IPS-15b (cell line): Measurements from ENCODE around the gene FBXL16.

Source experiments
- H3K27me3 ChIP-seq: one replicate; pipeline ENCODE4 v1.6.1; 2013; ENCODE audit warnings: low read length; ENCODE audit not compliant: control insufficient read depth, insufficient read depth
- H3K36me3 ChIP-seq: one replicate; pipeline ENCODE4 v1.6.1; 2013; ENCODE audit warnings: low read length; ENCODE audit not compliant: control insufficient read depth, insufficient read depth
- H3K4me1 ChIP-seq: one replicate; pipeline ENCODE4 v1.6.1; 2013; ENCODE audit warnings: mild to moderate bottlenecking, low read length; ENCODE audit not compliant: control insufficient read depth, insufficient read depth
- H3K4me3 ChIP-seq: one replicate; pipeline ENCODE4 v1.5.1; 2013; ENCODE audit warnings: low read depth, low read length
- H3K9ac ChIP-seq: one replicate; pipeline ENCODE4 v1.6.1; 2013; ENCODE audit warnings: low read depth, mild to moderate bottlenecking, low read length
- H3K9me3 ChIP-seq: one replicate; pipeline ENCODE4 v1.6.1; 2013; ENCODE audit warnings: mild to moderate bottlenecking, low read length; ENCODE audit not compliant: control insufficient read depth, insufficient read depth

FBXL16 gene

DNA sequence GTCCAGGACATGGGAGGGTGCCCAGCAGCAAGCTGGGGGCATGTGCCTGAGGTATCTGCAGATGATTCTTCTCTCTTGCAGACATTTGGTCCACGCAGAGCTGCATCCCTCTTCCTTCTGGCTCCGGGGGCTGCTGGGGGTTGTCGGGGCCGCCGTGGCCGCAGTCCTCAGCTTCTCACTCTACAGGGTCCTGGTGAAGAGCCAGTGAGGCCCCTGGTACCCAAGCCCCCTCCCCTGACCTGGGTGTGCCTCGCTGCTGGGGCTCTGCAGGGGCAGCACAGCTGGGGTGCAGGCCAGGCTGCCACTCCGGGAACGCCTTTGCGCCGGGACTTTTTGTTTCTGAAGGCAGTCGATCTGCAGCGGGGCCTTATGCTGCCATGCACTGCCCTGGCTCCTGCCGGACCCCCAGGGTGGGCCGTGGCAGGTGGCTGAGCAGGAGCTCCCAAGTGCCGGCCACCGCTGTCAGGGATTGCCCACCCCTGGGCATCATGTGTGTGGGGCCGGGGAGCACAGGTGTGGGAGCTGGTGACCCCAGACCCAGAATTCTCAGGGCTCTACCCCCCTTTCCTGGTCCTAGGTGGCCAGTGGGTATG, 32.1 kb downstream of the FBXL16 start:
- H3K4me1 ChIP-seq: no peaks in the 10 kb centered on the region
- no peak overlapping the region for H3K4me3 ChIP-seq
- no peaks in the 10 kb centered on the region for H3K9me3 ChIP-seq
- no peaks in the 10 kb centered on the region for H3K27me3 ChIP-seq
- H3K36me3 ChIP-seq: peaks cover 55% of the 10 kb centered on the region
- H3K9ac ChIP-seq: no peak overlapping the region

DNA sequence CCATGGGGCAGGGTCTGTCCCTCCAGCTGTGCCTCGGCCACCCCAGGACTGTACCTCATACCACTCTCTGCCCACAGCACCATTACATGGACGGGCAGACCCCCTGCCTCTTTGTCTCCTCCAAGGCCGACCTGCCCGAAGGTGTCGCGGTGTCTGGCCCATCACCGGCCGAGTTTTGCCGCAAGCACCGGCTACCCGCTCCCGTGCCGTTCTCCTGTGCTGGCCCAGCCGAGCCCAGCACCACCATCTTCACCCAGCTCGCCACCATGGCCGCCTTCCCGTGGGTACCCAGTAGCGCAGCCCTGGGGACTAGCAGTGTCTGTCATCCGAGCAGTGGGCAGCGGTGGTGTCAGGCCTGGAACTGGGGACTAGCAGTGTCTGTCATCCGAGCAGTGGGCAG, 32.8 kb downstream of the FBXL16 start:
- no peaks in the 10 kb centered on the region for H3K27me3 ChIP-seq
- no peak overlapping the region for H3K9ac ChIP-seq
- H3K9me3 ChIP-seq: no peaks in the 10 kb centered on the region
- no peak overlapping the region for H3K4me3 ChIP-seq
- peaks cover 55% of the 10 kb centered on the region for H3K36me3 ChIP-seq
- H3K4me1 ChIP-seq: no peaks in the 10 kb centered on the region

DNA sequence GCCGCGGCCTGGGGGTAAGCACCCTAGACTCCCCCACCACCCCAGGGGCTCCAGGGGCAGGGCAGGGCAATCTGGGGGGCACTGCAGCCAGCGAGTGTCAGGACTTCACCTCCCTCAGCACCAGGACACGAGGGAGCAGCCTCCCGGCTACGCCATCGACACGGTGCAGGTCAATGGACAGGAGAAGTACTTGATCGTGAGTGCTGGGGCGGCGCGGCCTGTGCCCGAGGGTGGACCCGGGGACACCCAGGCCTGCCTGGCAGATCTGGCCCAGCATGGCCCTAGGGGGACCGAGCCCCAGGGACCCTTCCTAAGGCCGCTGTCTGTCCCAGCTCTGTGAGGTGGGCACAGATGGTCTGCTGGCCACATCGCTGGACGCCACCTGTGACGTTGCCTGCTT, 33.2 kb downstream of the FBXL16 start:
- H3K4me1 ChIP-seq: no peaks in the 10 kb centered on the region

DNA sequence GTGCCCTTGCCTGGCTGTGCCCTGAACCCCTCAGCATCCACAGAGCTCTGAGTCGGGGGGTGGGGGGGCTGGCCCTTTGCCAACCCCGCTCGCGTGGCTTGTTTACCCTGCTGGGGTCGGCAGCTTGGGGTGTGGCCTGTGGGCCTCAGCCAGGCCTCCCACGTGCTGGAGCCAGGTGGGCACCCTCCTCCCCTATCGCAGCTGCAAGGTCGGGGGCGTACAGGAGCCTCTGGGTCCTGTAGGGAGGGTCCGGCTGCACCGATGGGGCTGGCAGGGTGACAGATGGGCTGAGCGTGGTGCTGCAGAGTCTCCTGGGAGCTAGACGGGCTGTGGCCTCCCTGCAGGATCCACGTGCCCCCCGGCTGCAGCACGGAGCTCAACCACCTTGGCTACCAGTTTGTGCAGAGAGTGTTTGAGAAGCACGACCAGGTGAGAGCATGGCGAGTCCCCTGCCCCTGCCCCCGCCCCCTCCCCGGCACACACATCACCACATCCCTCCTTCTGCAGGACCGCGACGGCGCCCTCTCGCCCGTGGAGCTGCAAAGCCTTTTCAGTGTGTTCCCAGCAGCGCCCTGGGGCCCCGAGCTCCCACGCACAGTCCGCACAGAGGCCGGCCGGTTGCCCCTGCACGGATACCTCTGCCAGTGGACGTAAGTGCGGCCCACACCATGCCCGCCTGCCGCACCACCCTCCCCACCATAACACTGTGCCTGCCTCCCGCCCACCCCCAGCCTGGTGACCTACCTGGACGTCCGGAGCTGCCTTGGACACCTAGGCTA, 34.1 kb downstream of the FBXL16 start:
- Histone ChIP-seq H3K27me3 (no peaks in the 10 kb centered on the region), H3K4me1 (no peaks in the 10 kb centered on the region), H3K9ac (no peak overlapping the region), H3K36me3 (peaks cover 59% of the 10 kb centered on the region), H3K4me3 (no peak overlapping the region), H3K9me3 (no peaks in the 10 kb centered on the region)

More for the DNA sequence above, 33.2 kb downstream of the FBXL16 start:
- Histone ChIP-seq H3K9me3 (no peaks in the 10 kb centered on the region), H3K27me3 (no peaks in the 10 kb centered on the region), H3K36me3 (peaks cover 55% of the 10 kb centered on the region), H3K9ac (no peak overlapping the region), H3K4me3 (no peak overlapping the region)

DNA sequence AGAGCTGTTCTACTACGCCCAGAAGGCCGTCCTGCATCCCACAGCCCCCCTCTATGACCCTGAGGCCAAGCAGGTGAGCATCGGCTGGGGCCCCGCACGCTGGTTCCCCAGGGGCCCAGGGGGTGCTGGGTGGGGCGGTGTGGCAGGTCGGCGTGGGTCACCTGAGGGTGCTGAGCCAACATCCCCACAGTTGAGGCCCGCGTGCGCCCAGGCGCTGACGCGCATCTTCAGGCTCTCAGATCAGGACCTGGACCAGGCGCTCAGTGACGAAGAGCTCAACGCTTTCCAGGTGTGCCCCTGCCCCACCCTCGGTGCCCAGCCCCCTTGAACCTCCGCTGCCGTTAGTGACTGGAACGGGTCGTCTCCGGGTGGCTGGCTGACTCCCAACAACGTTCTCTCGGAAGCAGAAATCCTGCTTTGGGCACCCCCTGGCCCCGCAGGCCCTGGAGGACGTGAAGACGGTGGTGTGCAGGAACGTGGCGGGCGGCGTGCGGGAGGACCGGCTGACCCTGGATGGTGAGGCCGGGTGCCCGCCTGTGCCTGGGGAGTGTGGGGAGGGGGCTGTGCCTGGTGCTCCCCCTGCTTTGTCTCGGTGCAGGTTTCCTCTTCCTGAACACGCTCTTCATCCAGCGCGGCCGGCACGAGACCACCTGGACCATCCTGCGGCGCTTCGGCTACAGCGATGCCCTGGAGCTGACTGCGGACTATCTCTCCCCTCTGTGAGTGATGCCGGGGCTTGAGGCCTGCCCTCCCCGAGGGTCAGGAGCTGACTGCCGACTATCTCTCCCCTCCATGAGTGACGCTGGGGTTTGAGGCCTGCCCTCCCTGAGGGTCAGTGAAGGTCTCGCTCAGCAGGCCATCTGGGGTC, 34.9 kb downstream of the FBXL16 start:
- Histone ChIP-seq H3K36me3 (peaks cover 59% of the 10 kb centered on the region), H3K9ac (no peak overlapping the region), H3K27me3 (no peaks in the 10 kb centered on the region), H3K4me3 (no peak overlapping the region), H3K4me1 (no peaks in the 10 kb centered on the region), H3K9me3 (no peaks in the 10 kb centered on the region)

DNA sequence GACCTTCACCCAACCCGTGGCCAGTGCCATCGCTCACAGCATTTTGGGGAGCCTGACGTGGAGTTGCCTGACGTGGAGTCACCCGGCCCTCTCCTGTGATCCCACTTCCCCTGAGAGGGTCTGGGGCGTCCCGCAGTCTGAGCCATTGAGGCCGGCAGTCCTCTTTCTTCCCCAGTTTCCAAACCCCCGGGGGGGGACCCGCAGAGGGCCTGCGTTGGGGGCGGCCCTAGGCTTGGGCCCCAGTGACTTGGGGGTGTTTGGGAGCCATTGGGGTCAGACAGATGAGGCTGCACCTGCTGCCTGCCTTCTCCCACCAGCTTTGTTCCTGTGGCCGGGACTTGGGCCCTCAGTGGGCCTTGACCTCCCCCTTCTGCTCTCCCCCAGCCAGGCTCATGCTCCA, 35.9 kb downstream of the FBXL16 start:
- Histone ChIP-seq H3K9ac (peak overlapping the region; percentile 79), H3K4me1 (no peaks in the 10 kb centered on the region), H3K9me3 (no peaks in the 10 kb centered on the region), H3K36me3 (peaks cover 59% of the 10 kb centered on the region), H3K4me3 (no peak overlapping the region), H3K27me3 (no peaks in the 10 kb centered on the region)

DNA sequence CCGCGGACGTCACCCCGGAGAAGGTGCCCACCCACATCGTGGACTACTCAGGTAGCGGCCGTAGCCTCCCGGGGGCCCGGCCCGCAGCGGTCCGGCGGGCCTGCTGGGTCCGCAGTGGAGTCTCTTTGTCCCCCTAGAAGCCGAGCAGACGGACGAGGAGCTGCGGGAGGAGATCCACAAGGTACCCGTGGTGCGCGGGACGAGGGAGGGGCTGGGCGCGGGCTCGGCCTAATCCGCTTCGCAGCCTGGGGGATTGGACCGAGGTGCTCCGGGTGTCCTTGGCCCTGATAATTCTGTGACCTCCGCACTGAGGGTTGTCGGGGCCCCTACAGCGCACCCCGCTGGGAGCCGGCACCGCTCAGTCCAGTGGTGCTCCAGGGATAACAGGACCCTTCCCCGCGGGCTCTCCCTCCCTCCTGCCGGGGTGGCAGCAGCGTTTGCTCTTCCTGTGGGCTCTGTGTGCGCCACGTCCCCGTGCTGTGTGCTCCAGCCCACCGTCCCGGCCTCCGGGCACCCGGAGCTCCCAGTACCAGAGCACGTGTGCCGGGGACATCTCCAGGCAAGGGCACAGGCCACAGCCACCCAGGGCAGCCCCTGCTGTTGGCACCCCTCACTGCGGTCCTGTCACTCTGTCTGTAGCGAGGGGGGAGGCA, 37.0 kb downstream of the FBXL16 start:
- H3K4me3 ChIP-seq: peak overlapping the region; percentile 77
- H3K36me3 ChIP-seq: peaks cover 51% of the 10 kb centered on the region
- H3K4me1 ChIP-seq: no peaks in the 10 kb centered on the region

DNA sequence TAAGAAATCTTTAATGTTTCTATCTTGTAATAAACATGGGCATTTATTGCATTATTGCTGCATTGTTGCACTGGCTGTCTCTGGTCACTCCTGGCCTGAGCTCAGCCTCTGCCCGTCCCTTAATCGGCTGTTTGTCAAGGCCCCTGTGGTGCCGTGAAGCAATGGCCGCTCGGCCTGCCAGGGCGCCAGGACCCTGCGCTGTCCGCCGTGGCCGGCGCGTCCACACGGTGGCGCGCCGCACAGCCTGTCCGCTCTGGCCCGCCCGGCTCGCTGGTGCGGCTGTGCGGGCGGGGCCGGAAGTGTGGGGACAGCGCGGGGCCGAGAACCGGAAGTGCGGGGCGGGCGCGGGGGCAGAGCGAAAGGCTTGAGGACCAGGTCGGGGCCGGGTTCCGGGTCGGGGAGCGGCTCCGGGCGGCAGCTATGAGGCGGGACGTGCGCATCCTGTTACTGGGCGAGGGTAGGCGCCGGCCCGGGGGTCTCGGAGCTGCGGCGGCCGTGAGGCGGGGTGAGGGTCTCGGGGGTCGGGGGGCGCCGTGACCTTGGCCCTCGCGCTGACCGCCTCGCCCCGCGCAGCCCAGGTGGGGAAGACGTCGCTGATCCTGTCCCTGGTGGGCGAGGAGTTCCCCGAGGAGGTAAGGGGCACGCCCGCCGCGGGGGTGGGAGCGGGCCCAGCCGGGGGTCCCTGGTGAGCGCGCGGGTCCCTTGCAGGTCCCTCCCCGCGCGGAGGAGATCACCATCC, 37.7 kb downstream of the FBXL16 start, which contains the start of gene RHOT2:
TSS of gene RHOT2 (plus strand) at position 353 of the 739 bp plus-strand sequence. CDS start at position 421, 68 bp downstream.
- Histone ChIP-seq H3K4me1 (no peaks in the 10 kb centered on the region), H3K27me3 (no peaks in the 10 kb centered on the region), H3K9me3 (no peaks in the 10 kb centered on the region), H3K9ac (peak within 1 kb of the TSS; percentile 79), H3K4me3 (peak within 1 kb of the TSS; percentile 77), H3K36me3 (peaks cover 44% of the 10 kb centered on the region)

More for the DNA sequence above, 37.0 kb downstream of the FBXL16 start:
- peak overlapping the region; percentile 79 for H3K9ac ChIP-seq
- H3K27me3 ChIP-seq: no peaks in the 10 kb centered on the region
- H3K9me3 ChIP-seq: no peaks in the 10 kb centered on the region

DNA sequence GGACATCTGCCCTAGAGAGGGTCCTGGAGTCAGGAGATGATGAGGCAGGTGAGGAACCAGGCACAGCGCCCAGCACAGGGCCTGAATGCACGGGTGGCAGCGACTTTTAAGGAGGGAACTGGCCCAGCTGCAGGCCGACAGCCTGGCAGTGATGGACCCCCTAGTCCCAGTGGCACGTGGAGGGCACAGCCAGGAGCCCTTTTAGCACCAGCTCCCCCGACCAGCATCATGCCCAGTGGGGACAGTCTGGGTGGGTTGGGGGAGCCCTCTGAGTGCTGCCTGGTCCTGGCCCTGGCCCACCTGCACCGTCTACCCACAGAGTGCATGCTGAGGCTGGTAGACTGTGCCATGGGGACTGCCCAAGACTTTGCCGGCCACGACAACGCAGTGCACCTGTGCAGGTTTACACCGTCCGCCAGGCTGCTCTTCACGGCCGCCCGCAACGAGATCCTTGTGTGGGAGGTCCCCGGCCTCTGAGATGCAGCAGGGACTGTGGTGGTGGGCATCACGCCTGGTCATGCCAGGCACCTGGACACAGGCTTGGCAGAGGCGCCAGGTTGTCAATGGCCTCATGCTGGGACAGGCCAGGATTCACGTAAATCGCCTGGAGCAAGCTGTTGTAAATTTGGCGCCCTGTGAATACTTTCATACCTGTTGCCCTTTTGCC, 38.4 kb downstream of the FBXL16 start:
- H3K9ac ChIP-seq: peak overlapping the region; percentile 16
- H3K9me3 ChIP-seq: no peaks in the 10 kb centered on the region
- H3K27me3 ChIP-seq: no peaks in the 10 kb centered on the region
- H3K36me3 ChIP-seq: peaks cover 43% of the 10 kb centered on the region
- H3K4me1 ChIP-seq: no peaks in the 10 kb centered on the region
- no peak overlapping the region for H3K4me3 ChIP-seq

DNA sequence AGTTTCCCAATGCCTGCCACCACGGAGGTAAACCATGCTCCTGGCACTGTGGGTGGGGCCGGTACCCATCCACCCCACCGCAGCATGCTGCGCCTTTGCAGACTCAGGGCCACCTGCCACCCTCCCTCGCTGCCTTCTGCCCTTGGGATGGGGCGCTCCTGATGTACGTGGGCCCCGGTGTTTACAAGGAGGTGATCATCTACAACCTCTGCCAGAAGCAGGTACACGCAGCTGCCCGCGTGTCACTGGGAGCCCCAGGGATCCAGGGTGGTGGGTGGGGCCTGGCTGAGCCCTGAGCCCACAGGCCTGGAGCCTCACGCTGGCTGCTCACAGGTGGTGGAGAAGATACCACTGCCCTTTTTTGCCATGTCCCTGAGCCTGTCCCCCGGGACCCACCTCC, 39.0 kb downstream of the FBXL16 start:
- Histone ChIP-seq H3K4me3 (no peak overlapping the region), H3K9me3 (no peaks in the 10 kb centered on the region), H3K4me1 (no peaks in the 10 kb centered on the region), H3K27me3 (no peaks in the 10 kb centered on the region), H3K36me3 (peaks cover 42% of the 10 kb centered on the region), H3K9ac (no peak overlapping the region)
